NCI-H82 (cell line): ENCODE data around the gene AGAP1.

Experiments used
- DNase-seq: peaks from one replicate; lab custom pipeline; 2025; lab: John Stamatoyannopoulos, UW

AGAP1 gene

GRCh38 chr2:235765181-235765820 lies 271.5 kb downstream of the AGAP1 start:
- DNase-seq, result no peak

- DNase-seq, result peak; percentile 91
Observed at GRCh38 chr2:235766278-235766677, 272.4 kb downstream of the AGAP1 start.

- no peak for DNase-seq
Observed at GRCh38 chr2:235768606-235769005, 274.8 kb downstream of the AGAP1 start.

- DNase-seq, result no peak
Observed at GRCh38 chr2:235769046-235769445, 275.2 kb downstream of the AGAP1 start.

- DNase-seq, result no peak
Observed at GRCh38 chr2:235770909-235771820, 277.3 kb downstream of the AGAP1 start.

- no peak for DNase-seq
Observed at GRCh38 chr2:235773188-235773928, 279.5 kb downstream of the AGAP1 start.

- DNase-seq, result no peak
Observed at GRCh38 chr2:235774153-235774870, 280.5 kb downstream of the AGAP1 start.

- no peak for DNase-seq
Observed at GRCh38 chr2:235776531-235776930, 282.7 kb downstream of the AGAP1 start.

GRCh38 chr2:235779444-235779896 lies 285.6 kb downstream of the AGAP1 start:
- DNase-seq, result peak; percentile 88

GRCh38 chr2:235780401-235780800 lies 286.6 kb downstream of the AGAP1 start:
- no peak for DNase-seq

- DNase-seq, result no peak
Observed at GRCh38 chr2:235781775-235782174, 287.9 kb downstream of the AGAP1 start.

GRCh38 chr2:235784788-235785187 lies 290.9 kb downstream of the AGAP1 start:
- DNase-seq, result no peak

GRCh38 chr2:235789552-235789951 lies 295.7 kb downstream of the AGAP1 start:
- peak; percentile 41 for DNase-seq

GRCh38 chr2:235793163-235793752 lies 299.4 kb downstream of the AGAP1 start:
- peak; percentile 14 for DNase-seq

- DNase-seq, result no peak
Observed at GRCh38 chr2:235799281-235799680, 305.4 kb downstream of the AGAP1 start.

GRCh38 chr2:235802542-235802941 lies 308.7 kb downstream of the AGAP1 start:
- no peak for DNase-seq

GRCh38 chr2:235803028-235803427 lies 309.2 kb downstream of the AGAP1 start:
- DNase-seq, result no peak

GRCh38 chr2:235804676-235805075 lies 310.8 kb downstream of the AGAP1 start:
- DNase-seq, result no peak

GRCh38 chr2:235806986-235807750 lies 313.3 kb downstream of the AGAP1 start:
- no peak for DNase-seq

GRCh38 chr2:235808366-235808765 lies 314.5 kb downstream of the AGAP1 start:
- DNase-seq, result no peak

- DNase-seq, result no peak
Observed at GRCh38 chr2:235810252-235810651, 316.4 kb downstream of the AGAP1 start.
